T-helper 17 cell (primary cell): ENCODE data around the gene ANKS3. TPM values are rescaled to one million over a fixed set of nuclear protein-coding genes. Genes with fewer than 3 reads are reported as not detected.
A peak's percentile ranks its signal among the peaks of the same experiment; 100 is the strongest.

Experiments used
- ATAC-seq: fragments of 150-1000 bp; cut with Tn5 transposase; 2 replicates; pipeline ENCODE4 v1.10.0; 2021; ENCODE audit warnings: mild to moderate bottlenecking, moderate library complexity
- DNase-seq, 3 donors: peaks; one replicate each; pipeline versions ENCODE4 v3.0.0 to v3.0.0-alpha.2; 2020 to 2021
- H3K9me3 ChIP-seq: one replicate; pipeline ENCODE4 v1.7.0; 2013; ENCODE audit warnings: low read length, mild to moderate bottlenecking; ENCODE audit not compliant: control insufficient read depth, poor library complexity, severe bottlenecking
- H3K27ac Mint-ChIP-seq: one replicate; pipeline ENCODE4 v1.8.0; 2022; ENCODE audit warnings: mild to moderate bottlenecking, moderate library complexity, mixed read lengths
- H3K27me3 Mint-ChIP-seq: one replicate; pipeline ENCODE4 v1.8.0; 2022; ENCODE audit warnings: mixed read lengths
- H3K36me3 Mint-ChIP-seq: one replicate; pipeline ENCODE4 v1.8.0; 2022; ENCODE audit warnings: low read depth, mixed read lengths
- H3K4me1 Mint-ChIP-seq: one replicate; pipeline ENCODE4 v1.8.0; 2022; ENCODE audit warnings: mild to moderate bottlenecking, mixed read lengths
- H3K4me3 Mint-ChIP-seq: one replicate; pipeline ENCODE4 v1.8.0; 2022; ENCODE audit warnings: mild to moderate bottlenecking, moderate library complexity, mixed read lengths
- total RNA-seq, 4 donors: library from RNA in 2 of 4; stranded (reverse) in 2 of 4; gene quantifications; one replicate each; pipeline ENCODE4 v1.2.3 and lab custom pipeline; 2022 to 2026

Gene ANKS3, protein sequence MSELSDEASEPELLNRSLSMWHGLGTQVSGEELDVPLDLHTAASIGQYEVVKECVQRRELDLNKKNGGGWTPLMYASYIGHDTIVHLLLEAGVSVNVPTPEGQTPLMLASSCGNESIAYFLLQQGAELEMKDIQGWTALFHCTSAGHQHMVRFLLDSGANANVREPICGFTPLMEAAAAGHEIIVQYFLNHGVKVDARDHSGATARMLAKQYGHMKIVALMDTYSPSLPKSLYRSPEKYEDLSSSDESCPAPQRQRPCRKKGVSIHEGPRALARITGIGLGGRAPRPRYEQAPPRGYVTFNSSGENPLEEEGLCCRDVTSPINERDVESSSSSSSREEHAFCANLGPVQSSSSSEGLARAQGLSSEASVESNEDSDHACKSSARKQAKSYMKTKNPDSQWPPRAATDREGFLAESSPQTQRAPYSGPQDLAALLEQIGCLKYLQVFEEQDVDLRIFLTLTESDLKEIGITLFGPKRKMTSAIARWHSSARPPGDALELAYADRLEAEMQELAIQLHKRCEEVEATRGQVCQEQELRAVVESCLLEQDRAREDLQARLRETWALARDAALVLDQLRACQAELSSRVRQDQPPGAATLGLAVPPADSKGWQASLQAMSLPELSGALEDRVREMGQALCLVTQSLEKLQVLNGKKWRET
- 10 to 100 TPM; 15.6 to 20.0 TPM for total RNA-seq
- total RNA-seq (lab: John Stamatoyannopoulos, UW) = 20.2 to 28.7 reads per million in 2 donors

DNA sequence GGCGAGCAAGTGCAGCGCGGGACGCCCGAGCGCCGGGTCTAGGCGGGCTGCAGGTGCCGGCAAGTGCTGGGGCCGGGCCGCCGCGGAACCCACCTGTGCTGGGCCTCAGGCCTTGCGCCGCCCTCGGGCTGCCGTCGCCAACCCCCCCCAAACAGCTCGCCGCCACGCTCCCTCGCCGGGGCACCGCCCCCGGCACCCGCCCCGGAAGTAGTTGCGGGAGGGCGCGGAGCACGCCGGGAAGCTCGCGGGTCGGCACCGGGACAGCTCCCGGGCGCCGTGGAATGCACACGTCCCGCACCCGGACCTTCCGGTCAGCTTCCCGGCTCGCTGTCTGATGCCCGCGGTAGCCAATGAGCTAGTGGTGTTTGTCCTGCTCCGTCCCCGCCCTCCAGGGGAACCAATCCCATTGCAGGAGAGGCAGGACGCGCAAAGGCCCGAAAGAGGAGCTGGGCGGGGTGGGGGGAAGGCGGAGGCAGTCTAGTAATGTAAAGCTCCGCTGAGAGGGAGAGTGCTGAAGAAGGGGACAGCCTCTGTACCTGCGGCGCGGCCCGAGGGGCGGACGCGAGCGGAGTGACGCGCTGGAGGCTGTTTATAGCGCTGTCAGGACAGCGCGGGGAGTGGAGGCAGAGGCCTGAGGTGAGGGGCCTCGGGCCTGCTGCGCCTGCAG lies at the start of gene ANKS3, which contains the start of gene DNAAF8:
Gene ANKS3, minus strand, starts transcription at position 209 of the 667 bp plus-strand sequence. CDS start 4,122 bp downstream, outside the sequence.
Gene DNAAF8, plus strand, starts transcription at position 475 of the 667 bp plus-strand sequence. CDS start 1,978 bp downstream, outside the sequence.
- Mint-ChIP-seq H3K27ac (peak within 1 kb of the TSS; percentile 85), H3K27me3 (no peaks in the 10 kb centered on the region)
- peak; percentile 82 for ATAC-seq

DNA sequence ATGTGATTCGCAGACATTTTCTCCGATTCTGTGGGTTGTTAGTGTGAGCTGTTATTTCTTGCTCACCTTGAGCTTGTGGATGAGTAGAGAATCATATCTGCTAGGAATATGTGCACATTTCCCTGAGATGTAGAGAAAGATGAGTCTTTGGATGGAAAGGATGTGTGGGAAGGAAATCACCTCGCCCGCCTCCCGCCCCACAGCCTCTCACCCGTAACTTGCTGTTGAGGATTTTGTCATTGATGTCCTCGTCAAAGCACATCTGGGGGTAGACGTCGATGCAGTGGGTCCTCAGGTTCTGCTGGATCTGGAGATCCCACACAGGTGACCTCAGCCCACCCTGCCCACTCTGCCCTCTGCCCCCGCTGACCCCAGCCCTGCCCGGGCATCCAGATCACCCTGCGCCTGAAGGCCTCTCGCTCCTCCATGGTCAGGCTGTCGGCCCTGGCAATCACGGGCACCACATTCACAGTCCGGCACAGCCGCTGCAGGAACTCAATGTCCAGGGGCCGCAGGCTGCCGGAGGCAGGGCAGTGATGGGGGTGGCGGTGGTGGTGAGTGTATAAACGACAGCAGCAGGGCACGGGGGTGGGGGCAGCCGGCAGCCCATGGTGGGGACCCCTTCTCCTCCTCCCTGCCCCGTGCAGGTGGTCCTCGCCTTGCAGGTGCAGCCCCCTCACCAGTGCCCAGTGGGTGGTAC lies 49.3 kb upstream of the ANKS3 start:
- DNase-seq = no peak
- no peaks in the 10 kb centered on the region for H3K9me3 ChIP-seq
- Mint-ChIP-seq H3K4me3 (no peak overlapping the region), H3K36me3 (no peaks in the 10 kb centered on the region), H3K4me1 (peaks cover 2% of the 10 kb centered on the region), H3K27me3 (no peaks in the 10 kb centered on the region), H3K27ac (no peak overlapping the region)
- ATAC-seq = no peak

More for the DNA sequence above, at the start of gene ANKS3, which contains the start of gene DNAAF8:
- Mint-ChIP-seq H3K4me1 (peaks cover 19% of the 10 kb centered on the region), H3K36me3 (peaks cover 2% of the 10 kb centered on the region), H3K4me3 (peak within 1 kb of the TSS; percentile 94)
- no peaks in the 10 kb centered on the region for H3K9me3 ChIP-seq
- peak; percentile 66 to 80 (median 76) for DNase-seq

GRCh38 chr16:4780235-4780634 lies 46.2 kb upstream of the ANKS3 start:
- H3K9me3 ChIP-seq = no peaks in the 10 kb centered on the region
- Mint-ChIP-seq H3K4me3 (no peak overlapping the region), H3K27ac (no peak overlapping the region), H3K27me3 (no peaks in the 10 kb centered on the region), H3K4me1 (peaks cover 2% of the 10 kb centered on the region), H3K36me3 (no peaks in the 10 kb centered on the region)
- ATAC-seq (no peak), DNase-seq (no peak)

DNA sequence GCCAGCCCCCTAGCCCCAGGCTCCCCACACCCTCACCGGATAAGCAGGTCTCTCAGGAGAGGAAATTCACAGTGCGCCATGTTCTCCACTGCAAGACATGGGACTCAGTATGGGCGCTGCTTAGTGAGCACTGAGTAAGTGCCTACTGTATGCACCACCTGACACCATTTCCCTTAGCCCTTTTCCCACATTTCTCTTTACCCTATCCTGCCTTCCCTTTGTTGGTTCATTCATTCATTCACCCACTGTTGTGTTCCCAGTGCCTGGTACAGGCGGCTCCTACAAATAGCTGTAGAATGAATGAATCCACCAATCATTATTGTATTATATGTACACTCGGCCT lies 44.0 kb upstream of the ANKS3 start:
- peak overlapping the region; percentile 11 for H3K27ac Mint-ChIP-seq

DNA sequence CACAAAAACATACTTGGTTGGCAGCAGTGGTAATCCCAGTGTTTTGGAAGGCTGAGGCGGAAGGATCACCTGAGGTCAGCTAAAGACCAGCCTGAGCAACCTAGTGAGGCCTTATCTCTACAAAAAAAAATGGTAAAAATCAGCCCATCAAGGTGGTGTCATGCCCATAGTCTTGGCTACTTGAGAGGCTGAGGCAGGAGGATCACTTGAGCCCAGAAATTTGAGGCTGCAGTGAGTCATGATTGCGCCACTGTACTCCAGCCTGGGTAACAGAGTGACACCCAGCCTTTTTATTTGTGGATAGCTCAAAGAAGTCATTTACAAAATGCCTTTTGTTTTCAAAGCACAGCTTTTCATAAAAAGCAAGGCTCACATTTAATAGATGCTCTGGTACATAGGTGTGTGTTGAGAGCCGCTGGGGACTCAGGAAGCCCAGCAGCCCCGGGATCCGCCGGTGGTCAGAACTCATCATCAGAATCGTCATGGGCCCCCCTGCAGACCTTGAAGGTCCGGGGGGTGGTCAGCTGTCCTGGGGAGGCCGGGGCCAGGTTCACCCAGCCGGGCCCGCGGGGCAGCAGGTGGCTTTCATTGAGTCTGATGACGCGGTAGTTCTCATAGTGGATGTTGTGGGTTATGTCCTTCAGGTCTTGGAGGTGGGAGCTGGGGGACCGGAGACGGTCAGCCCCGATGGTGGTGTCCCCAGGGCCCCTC lies 43.4 kb upstream of the ANKS3 start:
- no peak for DNase-seq
- H3K9me3 ChIP-seq = no peaks in the 10 kb centered on the region
- Mint-ChIP-seq H3K27ac (no peak overlapping the region), H3K27me3 (no peaks in the 10 kb centered on the region), H3K36me3 (no peaks in the 10 kb centered on the region), H3K4me3 (no peak overlapping the region), H3K4me1 (no peaks in the 10 kb centered on the region)
- no peak for ATAC-seq

More for the DNA sequence above, 44.0 kb upstream of the ANKS3 start:
- Mint-ChIP-seq H3K27me3 (no peaks in the 10 kb centered on the region), H3K36me3 (no peaks in the 10 kb centered on the region), H3K4me3 (no peak overlapping the region), H3K4me1 (no peaks in the 10 kb centered on the region)
- DNase-seq (no peak), ATAC-seq (no peak)
- H3K9me3 ChIP-seq = no peaks in the 10 kb centered on the region

GRCh38 chr16:4776141-4776705 lies 42.2 kb upstream of the ANKS3 start:
- H3K4me1 Mint-ChIP-seq = no peaks in the 10 kb centered on the region
- H3K36me3 Mint-ChIP-seq = no peaks in the 10 kb centered on the region
- ATAC-seq = no peak
- DNase-seq = no peak
- no peak overlapping the region for H3K4me3 Mint-ChIP-seq
- H3K27ac Mint-ChIP-seq = no peak overlapping the region
- H3K9me3 ChIP-seq = no peaks in the 10 kb centered on the region
- H3K27me3 Mint-ChIP-seq = no peaks in the 10 kb centered on the region

- no peak for ATAC-seq
- Mint-ChIP-seq H3K27ac (no peak overlapping the region), H3K27me3 (no peaks in the 10 kb centered on the region), H3K4me3 (no peak overlapping the region), H3K4me1 (no peaks in the 10 kb centered on the region), H3K36me3 (no peaks in the 10 kb centered on the region)
- no peaks in the 10 kb centered on the region for H3K9me3 ChIP-seq
- DNase-seq = no peak
These were observed 40.9 kb upstream of the ANKS3 start for GRCh38 chr16:4775005-4775404.

GRCh38 chr16:4772351-4772750 lies 38.3 kb upstream of the ANKS3 start:
- ATAC-seq = no peak

DNA sequence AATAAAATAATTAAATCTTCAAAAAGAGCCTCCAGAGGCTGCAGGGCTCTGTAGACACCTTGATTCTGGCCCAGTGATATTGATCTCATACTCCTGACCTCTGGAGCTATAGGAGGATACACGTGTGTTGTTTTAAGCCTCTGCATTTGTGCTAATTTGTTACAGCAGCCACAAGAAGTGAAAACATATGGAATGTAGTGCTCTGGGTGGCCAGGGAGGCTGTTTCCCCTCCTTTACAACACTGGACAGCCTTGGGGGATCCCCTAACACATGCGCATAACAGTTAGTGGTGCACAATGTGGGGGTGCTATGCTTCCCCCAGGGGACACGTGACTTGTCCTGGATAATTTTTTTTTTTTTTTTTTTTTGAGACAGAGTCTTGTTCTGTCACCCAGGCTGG lies 37.6 kb upstream of the ANKS3 start:
- Mint-ChIP-seq H3K36me3 (no peaks in the 10 kb centered on the region), H3K27ac (no peak overlapping the region), H3K27me3 (no peaks in the 10 kb centered on the region), H3K4me1 (peaks cover 19% of the 10 kb centered on the region), H3K4me3 (no peak overlapping the region)
- no peak for ATAC-seq
- no peaks in the 10 kb centered on the region for H3K9me3 ChIP-seq
- DNase-seq = no peak

More at GRCh38 chr16:4772351-4772750, 38.3 kb upstream of the ANKS3 start:
- H3K27me3 Mint-ChIP-seq = no peaks in the 10 kb centered on the region
- no peaks in the 10 kb centered on the region for H3K36me3 Mint-ChIP-seq
- no peak overlapping the region for H3K27ac Mint-ChIP-seq
- H3K4me3 Mint-ChIP-seq = no peak overlapping the region
- no peaks in the 10 kb centered on the region for H3K9me3 ChIP-seq
- peaks cover 16% of the 10 kb centered on the region for H3K4me1 Mint-ChIP-seq
- no peak for DNase-seq

DNA sequence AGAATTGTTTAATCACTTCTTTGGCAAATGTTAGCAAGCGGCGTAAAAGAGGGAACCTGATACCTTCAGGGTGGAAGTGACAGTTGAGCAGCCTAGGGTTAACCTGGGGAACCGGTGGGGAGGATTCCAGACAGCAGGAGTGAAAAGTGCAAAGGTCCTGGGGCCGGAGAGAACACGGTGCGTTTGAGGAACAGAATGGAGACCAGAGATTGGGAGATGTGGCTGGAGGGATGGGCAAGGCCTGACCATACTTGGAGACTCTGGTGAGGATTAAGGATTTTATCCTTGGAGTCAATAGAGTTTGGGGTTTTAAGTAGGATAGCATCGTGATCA lies 35.2 kb upstream of the ANKS3 start:
- H3K36me3 Mint-ChIP-seq = no peaks in the 10 kb centered on the region
- ATAC-seq = no peak
- H3K4me3 Mint-ChIP-seq = peak overlapping the region; percentile 91
- DNase-seq = no peak
- peaks cover 26% of the 10 kb centered on the region for H3K4me1 Mint-ChIP-seq
- no peaks in the 10 kb centered on the region for H3K27me3 Mint-ChIP-seq
- H3K27ac Mint-ChIP-seq = no peak overlapping the region
- no peaks in the 10 kb centered on the region for H3K9me3 ChIP-seq

DNA sequence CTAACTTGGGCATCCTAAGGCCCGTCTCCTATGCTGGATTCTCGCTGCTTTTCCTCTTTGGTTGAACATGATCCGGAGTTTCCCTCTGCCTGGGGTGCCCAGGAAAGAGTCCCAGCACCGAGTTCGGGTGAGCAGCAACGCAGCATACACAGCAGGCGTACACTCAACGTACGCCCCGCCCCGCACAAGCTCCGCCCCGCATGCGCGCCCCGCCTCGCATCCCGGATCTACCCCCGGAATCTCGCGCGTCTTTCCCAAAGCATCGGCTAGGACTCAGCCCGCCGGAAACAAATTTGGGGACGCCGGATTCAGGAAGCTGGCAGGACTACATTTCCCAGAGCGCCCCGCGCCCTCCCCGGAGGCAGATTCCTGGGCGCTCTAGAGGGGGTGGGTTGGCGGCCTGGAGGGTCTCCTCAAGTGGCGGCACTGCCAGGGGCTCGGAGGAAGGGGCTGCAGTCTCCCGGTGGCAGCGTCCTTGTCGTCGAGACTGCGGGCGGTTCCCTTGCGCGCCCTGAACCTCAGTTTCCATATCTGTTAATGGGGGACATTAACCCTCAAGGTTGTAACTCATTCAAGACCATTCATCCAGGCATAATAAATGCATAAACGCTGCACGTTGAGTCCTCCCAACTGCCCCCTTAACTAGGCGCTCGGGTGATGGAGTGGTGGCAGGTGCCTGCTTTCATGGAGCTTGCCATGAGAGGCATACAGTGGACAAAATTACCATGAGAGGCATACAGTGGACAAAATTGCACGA lies 34.7 kb upstream of the ANKS3 start:
- H3K9me3 ChIP-seq = no peaks in the 10 kb centered on the region
- peak overlapping the region; percentile 91 for H3K4me3 Mint-ChIP-seq
- H3K4me1 Mint-ChIP-seq = peaks cover 26% of the 10 kb centered on the region
- H3K27ac Mint-ChIP-seq = peak overlapping the region; percentile 80
- DNase-seq = peak; percentile 55 to 74 (median 74)
- H3K27me3 Mint-ChIP-seq = no peaks in the 10 kb centered on the region
- H3K36me3 Mint-ChIP-seq = no peaks in the 10 kb centered on the region
- peak; percentile 64 for ATAC-seq
